ENCODE measurements around the gene ZNF212.

ZNF212 gene

DNA sequence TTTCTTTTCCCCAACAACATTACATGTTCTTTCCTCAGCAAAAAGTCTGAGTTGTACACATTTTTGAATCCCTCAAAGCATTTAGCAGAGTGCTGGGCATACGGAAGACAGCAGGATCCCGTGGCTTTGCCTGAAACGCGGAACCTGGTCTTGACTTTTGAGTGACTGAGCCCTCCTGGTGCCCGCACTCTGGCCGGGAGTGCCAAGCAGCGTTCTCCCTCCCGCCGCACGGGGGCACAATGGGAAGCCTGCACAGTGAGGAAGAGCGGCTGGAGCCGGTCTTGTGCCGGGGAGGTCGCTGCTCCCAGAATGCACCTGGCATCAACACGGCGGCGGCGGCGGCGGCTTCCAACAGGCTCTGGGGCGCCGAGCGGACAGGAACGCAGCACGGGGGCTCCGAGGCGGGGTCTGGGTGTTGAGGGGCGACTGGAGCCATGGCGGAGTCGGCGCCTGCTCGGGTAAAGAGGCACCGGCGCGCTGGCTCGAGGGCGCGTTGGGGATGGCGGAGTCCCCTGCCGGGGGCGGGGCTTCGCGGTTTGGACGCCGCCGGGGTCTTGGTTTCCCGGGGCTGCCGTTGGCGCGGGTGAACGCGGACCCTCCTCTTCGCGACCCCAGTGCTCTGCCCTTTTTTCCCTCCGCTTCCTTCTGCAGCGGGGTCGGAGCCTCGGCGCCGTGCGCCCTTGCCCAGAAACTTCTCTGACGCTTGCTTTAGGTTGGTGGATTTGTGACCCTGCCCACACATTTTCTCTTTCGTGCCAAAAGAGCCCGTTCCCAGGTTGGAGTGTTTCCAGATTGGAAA, at the start of gene ZNF212:
Gene ZNF212, plus strand, starts transcription at position 307 of the 799 bp plus-strand sequence. Its CDS starts 128 bp downstream, at position 435.
- peak; percentile 85 for DNase-seq (ENCODE audit: low read depth)

DNA sequence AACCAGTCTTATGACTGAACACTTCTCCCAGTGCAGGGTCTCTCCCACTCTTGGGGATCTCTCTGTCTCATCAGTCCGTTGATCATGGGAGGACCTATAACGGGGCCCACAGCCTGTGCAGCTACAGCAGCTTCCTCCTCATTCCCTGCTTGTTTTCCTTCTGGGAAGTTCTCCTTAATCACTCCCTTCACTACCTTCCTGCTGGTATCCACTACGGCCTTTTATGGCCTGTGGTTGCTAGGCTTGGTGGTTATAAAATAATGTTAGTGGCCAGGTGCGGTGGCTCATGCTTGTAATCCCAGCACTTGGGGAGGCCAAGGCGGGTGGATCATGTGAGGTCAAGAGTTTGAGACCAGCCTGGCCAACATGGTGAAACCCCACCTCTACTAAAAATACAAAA, 47.6 kb upstream of the ZNF212 start:
- DNase-seq (ENCODE audit: low read depth): no peak

DNA sequence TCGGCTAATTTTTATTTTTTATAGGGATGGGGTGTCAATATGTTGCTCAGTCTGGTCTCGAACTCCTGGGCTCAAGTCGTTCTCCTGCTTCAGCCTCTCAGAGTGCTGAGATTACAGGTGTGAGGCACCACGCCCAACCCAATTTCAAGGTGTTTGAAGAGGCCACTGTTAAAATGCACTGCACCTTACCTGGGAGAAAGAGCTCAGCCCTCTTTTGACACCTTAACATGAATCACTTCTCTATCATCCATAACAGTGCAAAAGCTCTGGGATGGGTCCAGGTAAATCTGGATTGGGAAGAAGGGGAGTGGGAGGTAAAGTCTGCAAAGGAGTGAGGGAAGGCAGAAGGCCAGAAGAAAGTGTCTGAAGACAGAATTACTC, 44.7 kb upstream of the ZNF212 start:
- DNase-seq (ENCODE audit: low read depth): no peak

DNA sequence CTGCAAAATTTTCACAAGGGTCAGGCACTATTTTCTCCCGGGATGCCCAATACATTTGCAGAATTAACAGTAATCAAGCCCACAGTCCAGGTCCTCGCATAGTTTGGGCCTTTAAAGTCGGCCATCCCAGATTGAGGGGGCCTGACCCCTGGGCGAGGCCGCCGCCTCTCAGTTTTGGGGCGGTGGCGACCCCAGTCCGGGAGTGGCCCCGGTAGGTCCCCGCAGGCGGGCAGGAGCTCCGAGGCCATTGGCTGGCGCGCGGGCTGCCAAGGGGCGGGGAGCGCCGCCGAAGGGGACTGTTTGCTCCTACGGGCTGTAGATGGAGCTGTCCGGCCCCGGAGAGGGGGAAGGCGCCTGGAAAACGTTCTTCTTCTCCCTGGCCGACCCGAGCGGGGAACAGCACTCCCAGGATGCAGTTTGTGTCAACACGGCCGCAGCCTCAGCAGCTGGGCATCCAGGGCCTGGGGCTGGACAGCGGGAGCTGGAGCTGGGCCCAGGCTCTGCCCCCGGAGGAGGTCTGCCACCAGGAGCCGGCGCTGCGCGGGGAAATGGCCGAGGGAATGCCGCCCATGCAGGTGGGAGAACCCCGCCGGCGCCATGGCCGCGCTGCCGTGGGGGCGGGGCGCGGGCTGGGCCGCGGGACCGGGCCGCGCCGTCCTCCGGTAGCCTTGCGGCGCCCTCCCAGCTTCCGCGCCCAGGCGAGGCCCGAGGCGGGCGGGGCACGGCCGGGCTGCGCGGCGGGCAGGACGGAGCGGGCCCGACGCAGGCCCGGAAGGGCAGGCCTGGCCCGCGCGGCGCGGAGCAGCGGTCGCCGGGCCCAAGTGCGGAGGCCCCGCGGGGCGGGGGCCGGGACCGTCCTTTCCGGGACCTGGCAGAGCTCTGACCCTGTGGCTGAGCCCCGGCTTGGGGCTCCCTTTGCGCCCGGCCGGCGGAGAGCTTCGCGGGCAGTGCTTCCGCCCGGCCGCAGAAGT, 44.0 kb upstream of the ZNF212 start, which contains the start of gene ZNF282:
Gene ZNF282, plus strand, starts transcription at position 367 of the 971 bp plus-strand sequence. Its CDS starts 44 bp downstream, at position 411.
- DNase-seq (ENCODE audit: low read depth): peak; percentile 74

- DNase-seq (ENCODE audit: low read depth): peak; percentile 4
Observed at GRCh38 chr7:149196151-149196704, 43.2 kb upstream of the ZNF212 start.

- peak; percentile 10 for DNase-seq (ENCODE audit: low read depth)
Observed at GRCh38 chr7:149196705-149197171, 42.7 kb upstream of the ZNF212 start.

DNA sequence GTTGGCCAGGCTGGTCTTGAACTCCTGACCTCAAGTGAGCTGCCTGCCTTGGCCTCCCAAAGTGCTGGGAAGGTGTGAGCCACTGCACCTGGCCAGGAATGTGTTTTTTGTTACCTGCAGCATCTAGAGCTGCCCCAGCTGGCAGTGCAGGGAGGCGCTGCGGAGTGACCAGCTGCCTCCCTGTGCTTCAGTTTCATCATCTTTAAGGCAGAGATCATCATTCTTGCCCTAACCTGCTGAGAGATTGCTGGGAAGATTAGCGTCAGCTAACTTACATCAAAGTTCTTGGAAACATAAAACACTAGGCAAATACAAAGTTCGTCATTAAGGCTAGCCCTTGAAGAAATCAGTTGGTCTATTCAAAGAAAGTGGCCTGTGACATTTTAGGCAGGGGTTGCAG, 41.8 kb upstream of the ZNF212 start:
- no peak for DNase-seq (ENCODE audit: low read depth)

DNA sequence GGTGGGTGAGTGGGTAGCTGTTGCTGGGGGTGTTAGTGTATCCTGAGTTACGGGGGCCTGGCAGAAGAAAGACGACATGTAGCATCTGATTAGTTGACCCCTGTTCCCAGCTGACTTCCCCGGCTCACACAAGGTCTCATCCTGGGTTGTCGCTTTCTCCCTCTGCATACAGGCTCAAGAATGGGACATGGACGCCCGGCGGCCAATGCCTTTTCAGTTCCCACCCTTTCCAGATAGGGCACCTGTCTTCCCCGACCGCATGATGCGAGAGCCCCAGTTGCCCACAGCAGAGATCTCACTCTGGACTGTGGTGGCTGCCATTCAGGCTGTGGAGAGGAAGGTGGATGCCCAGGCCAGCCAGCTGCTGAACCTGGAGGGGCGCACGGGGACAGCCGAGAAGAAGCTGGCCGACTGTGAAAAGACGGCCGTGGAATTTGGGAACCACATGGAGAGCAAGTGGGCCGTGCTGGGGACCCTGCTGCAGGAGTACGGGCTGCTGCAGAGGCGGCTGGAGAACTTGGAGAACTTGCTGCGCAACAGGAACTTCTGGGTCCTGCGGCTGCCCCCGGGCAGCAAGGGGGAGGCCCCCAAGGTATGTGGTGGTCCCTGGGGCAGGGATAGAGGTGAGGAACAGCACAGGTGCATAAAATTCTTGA, 41.2 kb upstream of the ZNF212 start:
- no peak for DNase-seq (ENCODE audit: low read depth)

DNA sequence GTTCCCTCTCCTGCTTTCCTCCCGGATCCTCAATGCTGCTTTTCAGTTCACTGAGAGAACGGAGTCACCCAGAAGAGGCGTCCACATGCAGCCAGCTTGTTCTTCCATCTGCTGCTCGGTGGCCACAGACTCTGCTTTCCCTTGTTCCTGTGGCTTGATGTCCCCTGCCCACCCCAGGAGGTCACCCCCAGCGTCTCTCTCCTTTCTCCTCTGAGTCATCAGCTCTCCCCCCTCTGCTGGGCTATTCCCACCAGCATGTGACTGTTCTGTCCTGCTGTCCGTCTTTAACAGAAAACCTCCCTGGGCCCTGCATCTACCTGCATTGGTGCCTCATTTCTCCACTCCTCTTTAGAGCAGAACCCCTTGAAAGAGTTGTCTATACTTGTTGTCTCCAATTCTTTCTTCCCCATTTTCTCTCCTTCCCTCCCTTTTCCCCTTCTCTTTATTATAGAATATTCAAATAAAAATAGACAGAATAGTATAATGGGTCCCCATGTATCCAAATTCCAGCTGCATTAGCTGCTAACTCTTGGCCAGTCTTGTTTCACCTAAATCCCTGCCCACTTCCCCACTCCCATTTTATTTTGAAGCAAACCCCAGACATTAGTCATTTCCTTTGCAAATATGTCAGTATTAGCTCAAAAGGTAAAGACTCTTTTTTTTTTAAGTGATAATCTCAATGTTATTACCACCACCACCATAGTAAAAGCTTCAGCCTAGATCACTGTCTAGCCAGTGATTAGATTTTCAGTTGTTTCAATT, 40.0 kb upstream of the ZNF212 start:
- DNase-seq (ENCODE audit: low read depth): no peak

- no peak for DNase-seq (ENCODE audit: low read depth)
Observed at GRCh38 chr7:149202831-149203231, 36.6 kb upstream of the ZNF212 start.

GRCh38 chr7:149205690-149206381, 33.6 kb upstream of the ZNF212 start:
- DNase-seq (ENCODE audit: low read depth): no peak

DNA sequence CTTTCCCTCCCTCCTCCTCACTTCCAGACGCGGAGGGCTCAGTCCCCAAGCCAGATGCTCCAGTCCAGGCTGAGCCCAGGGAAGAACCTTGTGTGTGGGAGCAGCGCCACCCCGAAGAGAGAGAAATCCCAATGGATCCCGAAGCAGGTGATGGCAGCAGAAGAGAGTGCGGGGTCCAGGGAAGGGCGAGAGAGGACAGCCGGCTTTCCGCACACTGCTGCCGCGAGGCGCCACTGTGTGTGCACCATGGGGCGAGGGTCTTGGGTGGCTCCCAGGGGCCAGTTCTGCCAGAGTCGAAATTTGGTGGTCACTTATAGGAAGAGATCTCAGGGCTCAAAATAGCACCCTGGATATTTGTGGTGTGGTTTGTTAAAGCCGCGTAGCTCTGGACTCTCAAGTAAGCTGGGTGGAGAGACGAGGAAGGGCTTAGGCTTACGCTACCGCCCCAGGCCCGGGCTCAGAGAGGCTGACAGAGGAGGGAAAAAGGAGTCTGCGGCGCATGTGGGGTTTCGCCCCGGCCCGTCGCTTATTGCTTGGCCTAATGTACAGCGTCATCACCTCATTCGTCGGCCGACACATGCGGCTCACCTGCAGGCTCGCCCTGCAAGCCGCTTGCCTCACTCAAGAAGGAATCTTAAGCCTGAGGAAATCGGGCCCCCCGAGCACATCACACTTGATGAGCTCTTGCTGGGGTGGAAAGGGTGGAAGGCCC, 32.0 kb upstream of the ZNF212 start:
- no peak for DNase-seq (ENCODE audit: low read depth)

DNA sequence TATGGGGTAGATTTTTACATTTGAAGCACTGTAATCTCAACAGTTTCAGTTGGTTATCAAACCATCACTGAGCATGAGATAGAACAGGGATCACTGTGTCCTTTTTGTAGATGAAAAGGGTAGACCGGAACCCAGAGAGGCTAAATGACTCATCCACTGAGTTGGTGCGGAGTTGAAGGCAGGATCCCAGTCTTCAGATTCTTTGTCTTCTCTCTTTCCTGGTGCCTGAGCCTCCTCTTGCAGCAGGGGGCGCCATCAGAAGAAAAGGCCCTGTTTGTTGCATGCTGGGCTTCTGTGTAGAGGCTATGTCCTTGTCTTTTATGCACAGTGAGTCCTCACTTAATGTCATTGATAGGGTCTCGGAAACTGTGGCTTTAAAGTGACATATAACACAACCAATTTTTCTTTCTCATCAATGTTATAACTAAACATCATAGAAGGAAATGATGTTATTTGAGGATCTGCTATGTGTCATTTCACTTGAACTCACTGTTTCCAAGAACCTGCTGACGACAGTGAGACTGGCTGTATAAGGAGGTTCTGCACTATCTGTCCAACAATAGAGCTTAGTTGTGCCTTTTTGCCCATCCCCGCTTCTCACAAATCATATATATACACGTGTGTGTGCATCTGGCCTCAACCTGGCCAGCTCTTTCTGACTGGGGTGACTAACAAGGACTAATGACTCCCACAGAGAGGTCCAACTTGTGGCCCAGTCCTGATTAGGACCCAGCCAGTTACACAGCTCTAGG, 29.8 kb upstream of the ZNF212 start:
- peak; percentile 79 for DNase-seq (ENCODE audit: low read depth)

- DNase-seq (ENCODE audit: low read depth): no peak
Observed at GRCh38 chr7:149210551-149210950, 28.9 kb upstream of the ZNF212 start.

- DNase-seq (ENCODE audit: low read depth): no peak
Observed at GRCh38 chr7:149214020-149214720, 25.3 kb upstream of the ZNF212 start.

DNA sequence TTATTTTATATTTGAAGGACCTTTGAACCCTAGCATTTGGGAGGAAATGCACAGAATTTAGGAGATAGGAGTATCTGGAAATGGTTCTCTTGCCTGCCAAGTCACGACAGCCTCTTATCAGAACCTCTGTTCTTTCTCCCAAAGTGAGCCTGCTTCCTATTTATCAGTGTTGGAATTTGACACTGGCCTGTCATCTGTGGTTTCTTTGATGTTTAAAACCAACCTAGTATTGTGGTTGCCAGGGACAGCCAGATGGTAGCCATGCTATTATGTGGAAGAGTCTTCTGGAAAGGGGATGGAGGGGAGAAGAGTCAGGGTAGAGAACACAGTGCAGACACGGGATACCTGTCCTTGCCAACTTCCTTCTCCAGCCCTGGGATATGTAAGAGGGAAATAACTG, 23.0 kb upstream of the ZNF212 start:
- no peak for DNase-seq (ENCODE audit: low read depth)

DNA sequence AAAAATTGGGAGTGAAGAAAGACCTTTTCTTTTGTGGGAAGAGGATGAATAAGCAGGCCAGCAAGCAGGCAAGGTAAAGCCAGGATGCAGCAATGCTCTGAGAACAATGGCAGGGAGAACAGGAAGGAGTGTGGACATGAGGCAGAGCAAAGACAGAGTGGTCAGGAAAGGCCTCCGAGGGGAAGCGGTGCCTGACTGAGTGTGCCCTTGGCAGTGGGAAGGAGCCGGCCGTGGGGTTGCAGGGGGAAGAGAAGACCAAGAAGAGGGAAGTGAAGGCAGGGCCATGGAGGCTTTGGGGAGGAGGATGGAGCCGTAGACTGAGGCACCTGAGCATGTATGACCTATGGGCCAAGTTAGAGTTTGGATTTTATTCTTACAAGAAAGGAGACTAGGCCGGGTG, 21.9 kb upstream of the ZNF212 start:
- no peak for DNase-seq (ENCODE audit: low read depth)

Measured in activated T-cell treated with anti-CD3 and anti-CD28 coated beads for 24 hours (primary cell).